IPS-NIHi11 (cell line): Measurements from ENCODE around the gene CACNA2D4.

Experiments
- DNase-seq: peaks from one replicate; pipeline ENCODE4 v3.0.0; 2012; ENCODE audit warnings: mixed read lengths, low spot score

CACNA2D4 gene

DNA sequence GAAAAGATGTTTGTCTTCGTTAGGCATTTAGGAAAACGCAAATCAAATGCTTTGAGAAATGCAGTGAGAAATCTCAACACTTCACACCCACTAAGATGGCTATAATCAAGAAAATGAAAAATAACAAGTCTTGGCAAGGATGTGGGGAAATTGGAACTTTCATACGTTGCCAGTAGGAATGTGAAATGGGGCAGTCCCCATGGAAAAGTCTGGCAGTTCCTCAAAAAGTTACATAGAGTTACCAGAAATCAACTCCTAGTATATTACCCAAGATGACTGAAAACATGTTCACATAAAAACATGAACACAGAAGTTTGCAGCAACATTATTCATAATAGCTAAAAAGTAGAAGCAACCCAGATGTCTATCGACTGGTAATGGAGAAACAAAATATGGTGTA is 139.5 kb downstream of the CACNA2D4 start:
- no peak for DNase-seq

DNA sequence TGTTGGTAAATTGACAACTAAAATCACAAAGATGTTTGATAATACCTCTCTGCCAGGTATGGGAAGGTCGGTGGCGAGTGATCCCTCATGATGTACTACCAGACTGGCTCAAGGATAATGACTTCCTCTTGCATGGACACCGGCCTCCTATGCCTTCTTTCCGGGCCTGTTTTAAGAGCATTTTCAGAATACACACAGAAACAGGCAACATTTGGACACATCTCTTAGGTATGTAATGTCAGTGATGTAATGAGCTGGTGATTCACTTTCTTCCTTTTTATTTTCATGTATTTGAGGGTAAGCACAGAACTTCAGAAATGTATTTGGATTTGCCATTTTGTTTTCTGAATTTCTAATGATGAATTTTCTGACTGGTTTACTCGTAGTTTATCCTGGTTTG is 140.7 kb downstream of the CACNA2D4 start:
- no peak for DNase-seq

DNA sequence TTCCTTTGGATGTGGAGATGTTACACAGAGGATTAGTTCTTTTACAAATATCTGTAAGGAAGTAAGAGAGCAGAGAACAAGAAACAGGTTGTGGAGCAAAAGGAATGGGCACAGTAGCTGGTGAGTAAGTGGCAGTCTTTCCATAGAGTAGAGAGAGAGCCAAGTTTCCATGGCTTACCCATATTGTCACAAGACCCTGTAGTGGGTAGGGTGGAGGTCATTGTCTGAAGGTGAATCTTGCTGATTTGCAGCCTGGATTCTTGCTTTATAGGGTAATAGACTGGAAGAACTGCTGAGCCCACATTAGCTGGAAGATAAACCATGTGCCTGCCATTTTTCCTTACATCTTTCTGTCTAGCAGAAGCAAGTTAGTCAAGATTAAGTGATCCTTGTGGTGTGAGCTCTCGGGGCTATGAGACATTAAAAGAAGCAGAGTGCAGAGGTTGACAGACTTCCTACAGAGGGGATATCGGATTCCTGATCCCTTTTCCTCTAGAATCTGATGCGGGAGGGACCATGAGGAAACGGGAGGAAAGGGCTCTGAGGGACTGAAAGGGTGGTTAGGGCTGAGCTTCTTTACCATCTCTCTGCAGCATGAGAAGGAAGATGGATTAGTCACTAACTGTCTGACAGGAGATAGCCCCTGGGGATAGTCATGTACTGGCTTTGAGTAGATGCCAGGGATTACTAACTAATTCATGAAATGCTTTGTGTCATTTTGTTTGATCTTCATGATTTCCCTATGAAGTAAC is 142.1 kb downstream of the CACNA2D4 start:
- DNase-seq, result peak; percentile 37

GRCh38 chr12:1773937-1774655 is 144.4 kb downstream of the CACNA2D4 start:
- DNase-seq, result no peak

GRCh38 chr12:1769809-1770494 is 148.5 kb downstream of the CACNA2D4 start:
- DNase-seq, result no peak

- no peak for DNase-seq
These were observed 149.8 kb downstream of the CACNA2D4 start for GRCh38 chr12:1768615-1769014.

DNA sequence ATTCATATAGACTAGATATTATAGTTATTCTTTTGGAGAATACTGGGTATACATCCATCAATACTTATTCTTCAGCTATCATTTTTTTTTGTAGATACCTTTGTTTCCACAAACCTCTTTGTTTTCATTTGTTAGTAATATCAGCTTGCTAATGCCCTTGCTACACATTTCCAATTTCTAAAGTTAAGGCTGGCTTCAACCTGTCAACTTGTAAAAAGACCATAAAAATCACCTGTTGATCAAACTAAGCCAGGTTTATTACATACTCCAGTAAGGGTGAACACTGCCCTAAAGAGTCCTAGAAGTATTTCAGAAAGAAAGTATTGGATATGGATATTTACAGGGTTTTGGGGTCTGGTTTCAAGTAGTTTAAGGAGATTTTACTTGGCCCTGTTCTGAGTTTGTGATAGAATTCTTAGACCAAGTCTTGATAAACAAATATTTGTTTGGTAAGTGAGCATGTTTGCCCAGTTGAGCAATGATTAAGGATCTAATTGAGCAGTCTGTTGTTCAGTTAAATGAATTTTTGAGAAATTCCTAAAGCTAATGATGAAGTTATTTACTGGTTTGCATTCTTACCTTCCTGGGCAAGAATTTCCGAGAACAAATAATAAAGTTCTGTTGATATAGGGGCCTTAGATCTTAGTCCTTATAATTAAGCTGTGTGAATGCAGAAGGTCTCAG is 150.9 kb downstream of the CACNA2D4 start:
- no peak for DNase-seq

GRCh38 chr12:1766110-1766509 is 152.3 kb downstream of the CACNA2D4 start:
- no peak for DNase-seq

DNA sequence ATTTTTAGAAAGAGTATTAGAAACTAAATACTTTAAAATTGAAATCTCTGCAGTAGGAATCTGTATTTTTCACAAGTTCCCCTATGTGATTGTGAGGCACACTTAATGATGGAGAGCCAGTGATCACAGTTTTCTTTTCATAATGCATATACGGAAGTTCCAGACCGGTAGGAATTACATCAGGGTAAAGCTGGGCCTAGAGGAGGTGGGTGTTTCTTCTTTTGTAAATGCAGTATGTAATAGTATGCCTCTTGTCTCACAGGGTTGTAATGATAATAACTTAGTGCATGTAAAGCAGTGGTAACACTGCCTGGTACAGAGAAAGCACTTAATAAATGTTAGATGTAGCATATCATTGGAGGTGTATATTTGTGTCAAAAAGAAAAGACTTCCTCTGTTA is 155.3 kb downstream of the CACNA2D4 start:
- DNase-seq, result no peak

DNA sequence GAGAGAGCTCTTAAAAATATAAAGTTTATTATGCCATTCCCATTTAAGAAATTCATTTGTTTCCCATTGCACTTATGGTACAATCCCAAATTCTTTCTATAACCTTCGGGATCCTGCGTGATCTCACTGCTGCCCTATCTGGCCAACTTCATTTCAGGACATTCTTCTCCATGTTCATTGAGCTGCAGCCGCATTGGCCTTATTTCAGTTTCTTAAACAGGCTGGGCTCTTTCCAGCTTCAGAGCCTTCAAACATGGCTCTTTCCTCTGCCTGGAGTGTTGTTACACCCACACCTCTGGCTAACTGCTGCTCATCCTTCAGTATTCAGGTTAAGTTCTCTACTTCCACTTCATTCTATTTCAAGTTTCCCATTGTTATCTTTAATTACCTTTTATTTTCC is 156.6 kb downstream of the CACNA2D4 start:
- no peak for DNase-seq

DNA sequence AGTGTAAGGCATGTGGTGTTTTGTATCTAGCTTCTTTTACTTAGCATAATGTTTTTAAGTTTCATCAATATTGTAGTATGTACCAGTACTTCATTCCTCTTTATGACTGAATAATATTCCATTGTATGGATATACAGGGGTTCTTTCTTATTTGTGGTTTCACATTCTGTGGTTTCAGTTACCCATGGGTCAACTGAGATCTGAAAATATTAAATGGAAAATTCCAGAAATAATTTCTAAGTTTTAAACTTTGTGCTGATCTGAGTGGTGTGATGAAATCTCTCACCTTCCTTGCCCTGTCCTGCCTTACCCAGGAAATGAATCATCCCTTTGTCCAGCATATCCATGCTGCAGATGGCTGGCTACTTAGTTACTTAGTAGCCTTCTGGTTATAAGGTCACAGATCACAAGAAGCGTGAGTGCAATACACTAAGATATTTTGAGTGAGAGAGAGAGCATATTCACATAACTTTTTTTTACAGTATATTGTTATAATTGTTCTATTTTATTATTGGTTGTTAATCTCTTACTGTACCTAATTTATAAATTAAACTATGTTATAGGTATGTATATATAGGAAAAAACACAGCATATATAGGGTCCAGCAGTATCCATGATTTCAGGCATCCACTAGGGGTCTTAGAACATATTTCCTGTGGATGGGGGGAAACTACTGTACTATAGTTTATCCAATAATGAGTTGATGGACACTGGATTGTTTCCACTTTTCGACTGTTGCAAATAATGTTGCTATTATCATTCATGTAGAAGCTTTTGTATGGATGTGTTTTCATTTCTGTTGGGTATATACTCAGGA is 157.7 kb downstream of the CACNA2D4 start:
- DNase-seq, result no peak

- no peak for DNase-seq
These were observed 159.6 kb downstream of the CACNA2D4 start for GRCh38 chr12:1758887-1759286.

GRCh38 chr12:1758376-1758775 is 160.1 kb downstream of the CACNA2D4 start:
- no peak for DNase-seq

DNA sequence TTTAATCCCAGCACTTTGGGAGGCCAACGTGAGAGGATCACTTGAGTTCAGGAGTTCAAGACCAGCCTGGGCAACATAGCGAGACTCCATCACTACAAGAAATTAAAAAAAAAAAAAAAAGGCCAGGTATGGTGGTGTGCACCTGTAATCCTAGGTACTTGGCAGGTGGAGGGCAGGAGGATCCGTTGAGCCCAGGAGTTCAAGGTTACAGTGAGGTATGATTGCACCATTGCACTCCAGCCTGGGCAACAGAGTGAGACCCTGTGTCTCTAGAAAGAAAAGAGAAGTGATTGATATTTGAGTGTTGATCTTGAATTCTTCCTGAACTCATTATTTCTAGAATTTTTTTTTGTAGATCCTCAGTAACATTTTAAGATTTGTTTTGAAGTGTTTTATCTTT is 168.2 kb downstream of the CACNA2D4 start:
- DNase-seq, result no peak

GRCh38 chr12:1749019-1749418 is 169.4 kb downstream of the CACNA2D4 start:
- DNase-seq, result no peak

GRCh38 chr12:1747609-1748008 is 170.8 kb downstream of the CACNA2D4 start:
- no peak for DNase-seq

- DNase-seq, result peak; percentile 26
These were observed 173.5 kb downstream of the CACNA2D4 start for GRCh38 chr12:1744932-1745331.
